Right lung (tissue), 5 donors: ENCODE data around the gene ZFP14. TPM values are rescaled to one million over a fixed set of nuclear protein-coding genes. Genes with fewer than 3 reads are reported as not detected.
"Not testable (repeated sequence)": the region's sequence is repeated elsewhere in the genome, so short reads cannot be mapped to it uniquely, and the experiment has no call there.

Experiments
- DNase-seq, 2 donors: peaks; one replicate each; pipeline ENCODE4 v3.0.0-alpha.2; 2013
- polyA plus RNA-seq, 5 donors: library from polyadenylated mRNA; unstranded; fragments of 120-200 nt; gene quantifications; one replicate each; pipeline versions ENCODE4 v1.2.1 to v1.2.3, GENCODE V29; 2013; ENCODE audit warnings: inconsistent platforms in 1 of 5, low replicate concordance in 1 of 5; ENCODE audit not compliant: insufficient read length in 5 of 5, insufficient read depth in 1 of 5

Gene ZFP14
- polyA plus RNA-seq, 5 donors: 8.1 to 16.2 (median 12.8) TPM

DNA sequence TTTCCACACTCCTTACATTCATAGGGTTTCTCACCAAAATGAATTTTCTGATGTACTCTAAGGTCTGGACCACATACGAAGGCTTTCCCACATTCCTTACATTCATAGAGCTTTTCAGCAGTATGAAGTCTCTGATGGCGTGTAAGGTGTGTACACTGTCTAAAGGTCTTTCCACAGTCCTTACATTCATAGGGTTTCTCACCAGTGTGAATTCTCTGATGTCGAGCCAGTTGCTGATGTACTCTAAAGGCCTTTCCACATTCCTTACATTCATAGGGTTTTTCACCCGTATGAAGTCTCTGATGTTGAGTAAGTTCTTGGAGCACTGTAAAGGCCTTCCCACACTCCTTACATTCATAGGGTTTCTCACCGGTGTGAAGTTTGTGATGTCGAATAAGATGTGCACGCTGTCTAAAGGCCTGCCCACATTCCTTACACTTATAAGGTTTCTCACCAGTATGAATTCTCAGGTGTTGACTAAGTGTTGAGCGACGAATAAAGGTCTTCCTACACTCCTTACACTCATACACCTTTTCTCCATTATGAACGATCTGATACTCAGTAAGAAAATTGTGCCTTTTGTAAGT is 38.1 kb downstream of the ZFP14 start:
- DNase-seq: no peak

DNA sequence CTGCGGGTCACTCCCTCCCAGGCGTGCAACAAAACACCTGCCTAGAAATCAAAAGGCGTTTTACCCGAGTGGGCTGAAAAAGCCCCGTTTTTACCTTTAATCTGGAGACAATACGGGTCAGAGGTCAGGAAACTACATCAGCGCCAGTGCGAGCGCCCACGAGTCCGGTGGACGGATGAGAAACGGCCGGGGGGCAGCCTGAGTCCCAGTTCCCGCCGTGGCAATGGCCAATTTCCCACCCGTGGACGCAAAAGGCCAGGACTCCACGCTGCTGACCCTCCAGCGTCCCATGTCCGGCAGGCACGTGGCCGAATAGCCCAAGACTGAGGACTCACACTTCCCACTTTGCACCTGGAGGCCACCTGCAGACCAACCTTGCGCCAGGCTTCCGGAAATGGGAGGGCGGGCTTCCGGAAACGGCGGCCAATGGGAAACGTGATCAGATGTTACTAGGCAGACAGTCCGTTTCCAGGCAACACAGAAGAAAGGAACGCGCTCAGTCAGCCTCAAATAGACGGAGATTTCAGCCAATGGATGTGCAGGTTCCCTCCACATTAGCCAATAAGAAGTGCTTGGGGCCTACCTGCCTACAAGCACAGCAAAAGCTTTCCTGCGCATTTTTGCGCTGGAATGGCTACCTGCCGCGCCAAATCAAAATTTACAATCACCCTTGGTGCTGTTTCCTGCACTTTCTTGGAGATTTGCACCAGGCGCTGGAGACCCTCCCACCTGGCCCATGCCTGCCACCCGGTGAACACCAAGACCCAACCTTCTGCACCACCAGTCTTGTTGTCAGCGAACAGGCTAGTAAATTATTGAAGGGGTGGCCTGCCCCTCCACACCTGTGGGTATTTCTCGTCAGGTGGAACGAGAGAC is 47.4 kb downstream of the ZFP14 start:
- DNase-seq: peak; percentile 91 to 93

DNA sequence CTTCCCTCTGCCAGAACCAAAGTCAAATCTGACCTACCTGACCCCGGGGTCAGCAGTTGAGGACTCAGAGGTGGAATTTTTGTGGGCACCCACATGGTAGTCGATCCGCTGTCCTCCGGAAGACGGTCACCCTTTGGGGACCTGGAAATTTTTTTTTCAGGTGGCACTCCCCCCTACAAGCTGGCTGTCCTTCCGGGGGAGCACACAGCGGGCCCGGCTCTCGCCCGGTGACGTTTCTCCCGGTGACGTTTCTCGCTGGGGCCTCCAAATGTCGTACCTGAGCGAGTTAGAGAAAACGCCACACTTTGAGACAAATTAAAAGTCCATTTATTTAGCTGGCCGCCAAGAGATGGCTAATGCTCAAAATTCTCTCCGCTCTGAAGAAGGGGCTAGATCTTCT is 48.8 kb downstream of the ZFP14 start:
- no peak for DNase-seq

DNA sequence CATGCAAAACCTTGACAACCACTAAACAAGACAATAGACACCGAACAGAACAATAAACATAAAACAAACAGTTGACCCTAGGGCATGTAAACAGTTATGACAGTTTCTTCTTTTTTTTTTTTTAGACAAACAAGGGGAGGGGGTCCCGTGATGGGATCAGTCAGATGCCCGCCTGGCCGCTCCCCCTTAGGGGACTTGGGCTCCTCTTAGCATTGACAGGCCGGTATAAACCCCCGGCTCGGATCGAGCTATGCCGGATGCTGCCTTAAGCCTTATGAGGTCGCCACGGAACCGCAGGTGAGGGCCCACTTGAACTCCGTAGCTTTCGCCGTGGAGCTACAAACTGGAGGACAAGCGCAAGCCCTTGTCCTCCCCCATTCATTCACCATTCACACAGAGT is 49.5 kb downstream of the ZFP14 start:
- DNase-seq: not testable (repeated sequence)

DNA sequence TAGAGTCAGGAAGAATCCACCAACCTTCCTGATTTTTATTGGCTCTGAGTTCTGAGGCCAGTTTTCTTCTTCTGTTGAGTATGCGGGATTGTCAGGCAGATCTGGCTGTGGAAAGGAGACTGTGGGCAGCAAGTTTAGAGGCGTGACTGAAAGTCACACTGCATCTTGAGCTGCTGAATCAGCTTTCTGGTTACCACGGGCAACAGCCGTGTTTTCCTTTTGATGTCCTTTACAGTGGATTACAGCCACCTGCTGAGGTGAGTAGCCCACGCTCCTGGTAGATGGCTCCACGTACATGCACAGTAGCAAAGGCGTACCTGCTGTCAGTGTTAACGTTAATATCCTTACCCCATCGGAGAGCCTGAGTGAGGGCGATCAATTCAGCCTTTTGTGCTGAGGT is 52.4 kb downstream of the ZFP14 start:
- DNase-seq: not testable (repeated sequence)

DNA sequence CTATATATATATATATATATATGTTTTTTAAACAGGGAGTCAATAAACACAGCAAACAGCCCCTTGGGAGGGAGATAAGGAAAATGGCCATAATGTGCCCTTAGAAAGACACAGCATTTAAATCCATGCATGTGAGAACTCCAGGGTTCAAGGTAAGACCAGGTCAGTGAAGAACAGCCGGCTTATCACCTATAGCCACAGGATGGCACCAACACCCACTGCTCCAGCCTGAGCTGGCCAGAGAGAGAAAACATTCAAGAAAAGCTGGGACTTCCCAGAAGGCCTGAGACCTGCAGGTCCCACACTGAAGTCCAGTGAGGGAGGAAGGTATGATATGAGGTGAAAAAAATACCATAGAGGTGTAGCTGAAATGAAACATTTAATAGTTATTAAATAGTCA is 63.8 kb downstream of the ZFP14 start:
- not testable (repeated sequence) for DNase-seq

DNA sequence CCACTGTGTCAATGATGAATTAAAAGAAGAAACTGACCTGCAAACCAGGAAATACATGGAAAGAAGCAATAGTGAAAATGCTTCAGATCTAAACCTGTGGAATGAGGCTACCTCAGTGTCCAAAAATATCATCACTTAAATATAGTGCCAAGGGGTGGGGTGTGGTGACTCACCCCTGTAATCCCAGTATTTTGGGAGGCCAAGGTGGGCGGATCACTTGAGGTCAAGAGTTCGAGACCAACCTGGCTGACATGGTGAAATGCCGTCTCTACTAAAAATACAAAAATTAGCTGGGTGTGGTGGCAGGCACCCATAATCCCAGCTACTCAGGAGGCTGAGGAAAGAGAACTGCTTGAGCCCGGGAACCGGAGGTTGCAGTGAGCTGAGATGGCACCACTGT is 64.9 kb downstream of the ZFP14 start:
- not testable (repeated sequence) for DNase-seq

DNA sequence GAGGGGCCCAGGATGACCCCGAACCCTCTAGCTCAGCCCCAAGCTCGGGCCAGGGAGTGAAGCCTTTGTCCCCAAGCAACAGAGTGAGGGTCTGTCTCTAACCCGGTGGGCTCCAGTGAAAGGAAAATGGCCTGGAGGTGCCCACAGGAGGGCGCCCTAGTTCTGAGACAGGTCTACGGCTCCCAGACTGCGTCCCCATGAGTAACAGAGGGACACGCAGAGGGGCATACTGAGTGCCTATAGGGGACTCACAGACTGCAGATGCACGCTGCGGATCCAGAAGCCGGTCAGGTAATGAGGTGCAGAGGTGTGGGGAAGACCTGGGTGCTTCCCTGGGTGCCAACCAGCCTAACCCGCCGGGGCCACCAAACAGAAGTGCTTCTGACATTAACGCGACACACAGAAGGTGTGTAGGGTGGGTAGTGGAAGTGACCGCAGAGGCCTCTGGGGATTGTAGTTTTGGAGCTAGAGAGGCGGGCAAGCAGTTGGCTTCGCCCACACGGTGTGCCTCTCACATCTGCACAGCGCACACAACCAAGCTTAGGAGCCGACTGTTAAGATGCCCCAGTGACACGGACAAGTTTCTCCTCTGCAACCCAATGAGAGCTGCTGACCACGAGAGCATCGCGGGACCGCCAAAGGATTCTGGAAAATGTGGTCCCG is 67.8 kb downstream of the ZFP14 start:
- DNase-seq: not testable (repeated sequence)

DNA sequence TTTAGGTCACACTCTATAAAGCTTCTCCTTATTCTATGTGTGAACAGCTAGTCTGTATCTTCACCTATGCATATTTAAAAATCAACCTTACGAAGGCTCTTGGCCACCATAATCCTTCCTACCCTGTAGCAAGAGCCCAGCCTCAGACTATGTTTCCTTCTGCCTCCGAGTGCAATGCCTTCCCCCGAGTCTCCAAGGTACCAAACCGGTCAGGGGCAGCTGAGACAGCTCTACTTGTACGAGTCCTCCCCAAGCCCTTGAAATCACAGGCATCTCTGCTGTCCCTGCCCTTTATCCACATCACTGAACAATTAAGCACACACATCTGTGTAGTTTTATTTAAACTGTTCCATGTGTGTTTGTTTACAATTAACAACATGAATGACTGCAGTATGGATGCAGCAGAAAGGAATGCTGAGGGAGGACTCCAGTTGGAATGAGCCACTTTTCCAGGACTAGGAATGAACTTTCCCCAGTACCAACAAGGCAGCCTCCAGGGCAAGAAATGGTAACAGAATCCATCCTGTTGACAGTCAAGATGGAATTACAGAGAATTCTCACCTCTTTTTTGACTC is 68.5 kb downstream of the ZFP14 start:
- DNase-seq: not testable (repeated sequence)

DNA sequence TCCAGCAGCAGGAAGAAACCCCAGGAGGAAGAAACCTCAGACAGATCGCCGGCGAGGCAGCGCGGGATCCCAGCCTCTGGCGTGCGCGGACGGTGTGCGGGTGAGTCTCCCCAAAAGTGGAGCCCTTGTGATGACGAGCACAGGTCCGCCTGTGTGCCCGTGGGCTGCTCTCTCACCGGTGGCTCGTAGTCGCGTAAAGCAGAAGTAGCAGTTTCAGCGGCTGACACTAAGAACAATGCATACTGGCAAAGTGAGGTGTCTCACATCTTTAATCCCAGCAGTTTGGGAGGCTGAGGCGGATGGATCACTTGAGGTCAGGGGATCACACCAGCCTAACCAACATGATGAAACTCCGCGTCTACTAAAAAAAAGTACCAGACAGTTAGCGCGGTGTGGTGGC is 69.2 kb downstream of the ZFP14 start:
- not testable (repeated sequence) for DNase-seq

DNA sequence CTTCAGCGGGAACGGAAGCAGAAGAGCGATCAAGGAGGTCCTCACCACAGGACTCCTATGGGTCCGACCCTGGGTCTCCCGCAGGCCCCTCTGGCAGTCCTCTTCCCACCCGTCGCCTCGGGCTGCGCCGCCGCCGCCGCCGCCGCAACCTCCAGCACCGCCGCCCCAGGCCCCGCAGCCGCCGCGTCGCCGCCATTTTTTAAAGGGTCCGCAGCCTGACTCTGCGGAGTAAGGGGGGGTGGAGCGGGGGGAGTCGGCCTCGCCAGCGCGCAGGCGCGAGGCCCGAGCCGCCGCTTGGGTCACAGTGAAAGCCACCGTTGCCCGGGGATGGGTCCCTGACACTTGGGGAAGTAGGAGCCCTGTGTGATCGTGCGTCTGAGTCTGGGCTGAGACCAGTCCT is 69.7 kb downstream of the ZFP14 start:
- DNase-seq: not testable (repeated sequence)

DNA sequence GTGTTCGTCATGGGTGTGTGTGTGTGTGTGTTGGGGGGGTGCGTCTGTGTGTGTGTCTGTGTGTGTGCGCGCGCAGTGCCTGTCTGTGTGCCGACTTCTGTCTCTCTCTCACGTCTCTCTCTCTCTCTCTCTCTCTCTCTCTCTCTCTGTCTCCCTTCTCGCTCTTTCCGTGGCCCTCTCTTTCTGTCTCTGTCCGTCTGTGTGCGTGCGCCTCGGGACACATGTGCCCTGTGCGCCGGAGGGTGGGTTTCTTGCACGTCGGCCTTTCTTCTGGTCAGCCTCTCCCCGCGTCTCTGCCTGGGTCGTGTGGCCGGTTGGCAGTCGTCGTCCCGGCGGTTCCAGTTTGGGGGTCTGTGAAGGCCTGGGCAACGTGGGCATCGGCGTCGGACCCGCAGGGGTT is 86.7 kb downstream of the ZFP14 start:
- DNase-seq: not testable (repeated sequence)

Other genes starting within 250 kb of the ZFP14 start
- gene CAPNS1, start 239.1 kb downstream of the ZFP14 start, polyA plus RNA-seq: 100 to 1,000 TPM; 470 to 696 (median 513) TPM
- gene COX7A1, start 226.8 kb downstream of the ZFP14 start, polyA plus RNA-seq: 10 to 100 TPM; 25.5 to 78.0 (median 37.3) TPM
- 1 to 10 TPM; 5.4 to 7.6 (median 7.1) TPM for gene ZNF565, start 164.5 kb downstream of the ZFP14 start, polyA plus RNA-seq
- gene ZNF146, start 164.1 kb downstream of the ZFP14 start, polyA plus RNA-seq: 100 to 1,000 TPM in 4 of 5 donors, 10 to 100 TPM in 1; 91.5 to 149 (median 129) TPM
- 10 to 100 TPM; 11.2 to 18.5 (median 12.3) TPM for gene ZFP82, start 39.4 kb upstream of the ZFP14 start, polyA plus RNA-seq
- 10 to 100 TPM; 12.6 to 20.1 (median 16.8) TPM for gene ZNF566, start 110.4 kb upstream of the ZFP14 start, polyA plus RNA-seq
- 10 to 100 TPM; 18.5 to 41.8 (median 30.9) TPM for gene ZNF260, start 149.1 kb upstream of the ZFP14 start, polyA plus RNA-seq
- gene ZNF529, start 194.1 kb upstream of the ZFP14 start, polyA plus RNA-seq: 10 to 100 TPM; 24.5 to 41.2 (median 32.7) TPM
- gene ZNF382, start 226.1 kb upstream of the ZFP14 start, polyA plus RNA-seq: 10 to 100 TPM in 4 of 5 donors, 1 to 10 TPM in 1; 6.7 to 13.8 (median 12.1) TPM